Heart left ventricle (tissue), 13 donors: Measurements from ENCODE around the gene MANSC1.

Source experiments
- POLR2A ChIP-seq, 2 donors: fragments of 450-650 bp; IDR thresholded peaks; one replicate each; pipeline ENCODE4 v1.6.1; 2017; ENCODE audit warnings: antibody characterized with exemption in 2 of 2, mild to moderate bottlenecking in 2 of 2, moderate library complexity in 2 of 2
- TF ChIP-seq, protein P1 (sequence below), 12 donors: fragments of 200-600 bp; sonication (generic) in 4 of 12; IDR thresholded peaks; one replicate each; pipeline versions ENCODE4 v1.5.0 to v1.8.0; 2018 to 2022; ENCODE audit warnings: antibody characterized with exemption in 12 of 12, mild to moderate bottlenecking in 5 of 12
- donor health status: ischemic (EF 13 %, LVEDD 7.1; RV severe dilation, severe dysfunction).
- donor health status: DM: no; HTN: yes; CAD: no.
- donor health status: DM: no; HTN: no; CAD: no.
- donor health status: ischemic (EF 25% LVEDD 6.9; RV normal size, moderate dysfunction).
- donor health status: ischemic (EF 25% LVEDD 5.7; RV mildly dilated, moderate dysfunction).
- donor health status: ischemic (EF 35%, LVEDD 5.7; RV mildly dilated, moderate dysfunction).
- donor health status: nonischemic (EF 11% LVEDD 7.7; RV severe dilation, severe dysfunction).
- donor health status: DM: yes; HTN: yes; CAD: no.
- donor health status: PGD.
- donor health status: ischemic (EF 29% LVEDD 5.4; RV normal size, mild dysfunction).
- donor health status: nonischemic (EF 23%, LVEDD 6.1; RV moderate dilation, normal function).

DNA sequence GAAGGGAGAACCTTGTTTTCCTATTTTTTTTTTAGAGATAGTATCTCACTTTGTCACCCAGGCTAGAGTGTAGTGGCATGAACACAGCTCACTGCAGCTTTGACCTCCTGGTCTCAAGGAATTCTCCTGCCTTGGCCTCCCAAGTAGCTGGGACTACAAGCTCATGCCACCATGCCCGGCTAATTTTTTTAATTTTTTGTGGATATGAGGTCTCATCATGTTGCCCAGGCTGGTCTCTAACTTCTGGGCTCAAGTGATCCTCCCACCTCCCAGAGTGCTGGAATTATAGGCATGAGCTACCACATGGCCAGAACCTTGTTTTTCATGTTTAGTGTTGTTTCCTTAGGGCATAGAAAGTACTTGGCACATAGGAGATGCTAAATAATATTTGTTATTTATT is 13.5 kb downstream of the MANSC1 start:
- no peak for TF ChIP-seq POLR2A (IDR thresholded peaks at IDR 0.05)
- TF ChIP-seq, protein P1, sequence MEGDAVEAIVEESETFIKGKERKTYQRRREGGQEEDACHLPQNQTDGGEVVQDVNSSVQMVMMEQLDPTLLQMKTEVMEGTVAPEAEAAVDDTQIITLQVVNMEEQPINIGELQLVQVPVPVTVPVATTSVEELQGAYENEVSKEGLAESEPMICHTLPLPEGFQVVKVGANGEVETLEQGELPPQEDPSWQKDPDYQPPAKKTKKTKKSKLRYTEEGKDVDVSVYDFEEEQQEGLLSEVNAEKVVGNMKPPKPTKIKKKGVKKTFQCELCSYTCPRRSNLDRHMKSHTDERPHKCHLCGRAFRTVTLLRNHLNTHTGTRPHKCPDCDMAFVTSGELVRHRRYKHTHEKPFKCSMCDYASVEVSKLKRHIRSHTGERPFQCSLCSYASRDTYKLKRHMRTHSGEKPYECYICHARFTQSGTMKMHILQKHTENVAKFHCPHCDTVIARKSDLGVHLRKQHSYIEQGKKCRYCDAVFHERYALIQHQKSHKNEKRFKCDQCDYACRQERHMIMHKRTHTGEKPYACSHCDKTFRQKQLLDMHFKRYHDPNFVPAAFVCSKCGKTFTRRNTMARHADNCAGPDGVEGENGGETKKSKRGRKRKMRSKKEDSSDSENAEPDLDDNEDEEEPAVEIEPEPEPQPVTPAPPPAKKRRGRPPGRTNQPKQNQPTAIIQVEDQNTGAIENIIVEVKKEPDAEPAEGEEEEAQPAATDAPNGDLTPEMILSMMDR (IDR thresholded peaks at IDR 0.05), result no peak
